NCI-H2107 treated with DMSO at 0.1 percent for 48 hours (cell line): Measurements from ENCODE around the gene STXBP6.
A peak's percentile ranks its signal among the peaks of the same experiment; 100 is the strongest.

Experiments used
- DNase-seq: peaks from one replicate; lab custom pipeline; 2025; ENCODE audit not compliant: unreplicated experiment; lab: John Stamatoyannopoulos, UW

The STXBP6 gene

GRCh38 chr14:25052921-25053320 is 3.0 kb upstream of the STXBP6 start:
- no peak for DNase-seq

- no peak for DNase-seq
These were observed 2.4 kb upstream of the STXBP6 start for GRCh38 chr14:25052385-25052784.

- DNase-seq = peak; percentile 59
These were observed 563 bp upstream of the STXBP6 start for GRCh38 chr14:25050269-25051150.

GRCh38 chr14:25049093-25049567 is 817 bp downstream of the STXBP6 start:
- DNase-seq = no peak

GRCh38 chr14:25048170-25049016 is 1.6 kb downstream of the STXBP6 start:
- no peak for DNase-seq

GRCh38 chr14:25046301-25046943 is 3.5 kb downstream of the STXBP6 start:
- no peak for DNase-seq

GRCh38 chr14:25044106-25044698 is 5.7 kb downstream of the STXBP6 start:
- no peak for DNase-seq

GRCh38 chr14:25042362-25043299 is 7.3 kb downstream of the STXBP6 start:
- DNase-seq = peak; percentile 31

GRCh38 chr14:25041898-25042297 is 8.0 kb downstream of the STXBP6 start:
- peak; percentile 96 for DNase-seq

GRCh38 chr14:25041484-25041883 is 8.5 kb downstream of the STXBP6 start:
- peak; percentile 87 for DNase-seq

- DNase-seq = no peak
These were observed 10.0 kb downstream of the STXBP6 start for GRCh38 chr14:25039933-25040332.

- no peak for DNase-seq
These were observed 11.8 kb downstream of the STXBP6 start for GRCh38 chr14:25038044-25038668.

- no peak for DNase-seq
These were observed 12.9 kb downstream of the STXBP6 start for GRCh38 chr14:25037032-25037431.

- no peak for DNase-seq
These were observed 14.9 kb downstream of the STXBP6 start for GRCh38 chr14:25034803-25035681.

- no peak for DNase-seq
These were observed 16.6 kb downstream of the STXBP6 start for GRCh38 chr14:25033358-25033757.

GRCh38 chr14:25032092-25032784 is 17.7 kb downstream of the STXBP6 start:
- no peak for DNase-seq

GRCh38 chr14:25026476-25027137 is 23.3 kb downstream of the STXBP6 start:
- no peak for DNase-seq
